Measurements from ENCODE around the gene IDH3B. TPM values are rescaled to one million over a fixed set of nuclear protein-coding genes. Genes with fewer than 3 reads are reported as not detected.
"Not testable (repeated sequence)": the region's sequence is repeated elsewhere in the genome, so short reads cannot be mapped to it uniquely, and the experiment has no call there.

Gene IDH3B
- 72.9 and 104 TPM in 2 replicates for total RNA-seq

DNA sequence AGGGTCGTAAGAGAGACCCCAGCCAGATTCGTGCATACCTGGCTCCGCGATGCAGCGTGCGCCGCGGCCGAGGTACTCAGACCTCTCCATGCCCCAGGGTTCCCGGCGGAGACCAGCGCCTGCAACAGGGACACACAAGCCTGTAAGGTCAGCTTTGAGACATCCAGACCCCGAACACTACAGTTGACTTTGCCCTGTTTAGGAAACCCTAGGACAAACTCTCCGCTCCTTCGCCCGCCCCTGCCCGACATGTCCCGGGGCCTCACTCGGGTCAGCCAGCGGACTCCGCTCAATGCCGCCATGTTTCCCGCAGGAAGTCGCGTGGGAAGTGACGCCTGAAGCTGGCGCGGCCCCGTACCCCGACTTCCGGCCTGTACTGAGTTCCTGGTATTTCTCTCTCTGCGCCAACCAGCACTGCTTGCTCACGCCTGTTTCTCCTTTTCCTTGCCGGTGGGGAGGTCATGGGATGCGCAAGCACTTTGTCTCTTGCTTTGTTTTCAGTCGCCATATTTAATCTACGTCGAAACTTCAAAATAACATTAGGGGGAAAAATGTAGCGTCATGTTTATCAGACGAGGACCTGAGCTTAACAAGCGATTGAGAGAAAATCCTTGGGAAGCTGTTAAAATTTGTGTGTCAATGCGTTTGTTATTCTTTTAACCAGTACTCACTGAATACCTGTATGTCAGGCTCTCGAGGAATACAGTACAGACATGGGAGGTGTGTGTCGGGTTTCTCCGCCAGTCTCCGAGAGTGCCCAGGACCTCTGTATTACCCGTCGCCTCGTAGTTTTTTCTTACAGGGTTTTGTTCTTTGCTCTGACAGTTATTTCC, at the start of gene IDH3B:
Gene IDH3B (minus strand): TSS at position 330 of the 833 bp plus-strand sequence. CDS start 28 bp downstream, at position 302.
- peak; percentile 86 for DNase-seq (ENCODE audit: low read depth)

DNA sequence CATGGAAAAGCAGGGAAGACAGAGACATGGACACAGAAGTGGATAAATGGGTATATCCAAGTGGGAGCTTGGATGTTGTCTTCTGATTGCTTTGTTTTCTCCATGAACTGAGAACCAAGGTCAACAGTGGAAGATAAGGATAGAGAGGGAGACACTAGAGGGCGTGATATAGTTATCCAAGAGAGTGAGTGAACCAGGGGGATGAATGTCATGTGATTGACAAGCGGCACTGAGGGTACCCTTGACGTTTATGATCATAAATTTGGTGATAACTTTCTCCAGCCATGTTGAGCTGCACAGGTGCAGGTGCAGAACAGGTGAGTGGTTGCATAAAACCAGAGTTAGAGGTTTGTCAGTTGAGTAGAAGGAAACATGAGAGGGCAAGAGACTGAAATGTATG, 49.3 kb upstream of the IDH3B start:
- DNase-seq (ENCODE audit: low read depth) = peak; percentile 5

DNA sequence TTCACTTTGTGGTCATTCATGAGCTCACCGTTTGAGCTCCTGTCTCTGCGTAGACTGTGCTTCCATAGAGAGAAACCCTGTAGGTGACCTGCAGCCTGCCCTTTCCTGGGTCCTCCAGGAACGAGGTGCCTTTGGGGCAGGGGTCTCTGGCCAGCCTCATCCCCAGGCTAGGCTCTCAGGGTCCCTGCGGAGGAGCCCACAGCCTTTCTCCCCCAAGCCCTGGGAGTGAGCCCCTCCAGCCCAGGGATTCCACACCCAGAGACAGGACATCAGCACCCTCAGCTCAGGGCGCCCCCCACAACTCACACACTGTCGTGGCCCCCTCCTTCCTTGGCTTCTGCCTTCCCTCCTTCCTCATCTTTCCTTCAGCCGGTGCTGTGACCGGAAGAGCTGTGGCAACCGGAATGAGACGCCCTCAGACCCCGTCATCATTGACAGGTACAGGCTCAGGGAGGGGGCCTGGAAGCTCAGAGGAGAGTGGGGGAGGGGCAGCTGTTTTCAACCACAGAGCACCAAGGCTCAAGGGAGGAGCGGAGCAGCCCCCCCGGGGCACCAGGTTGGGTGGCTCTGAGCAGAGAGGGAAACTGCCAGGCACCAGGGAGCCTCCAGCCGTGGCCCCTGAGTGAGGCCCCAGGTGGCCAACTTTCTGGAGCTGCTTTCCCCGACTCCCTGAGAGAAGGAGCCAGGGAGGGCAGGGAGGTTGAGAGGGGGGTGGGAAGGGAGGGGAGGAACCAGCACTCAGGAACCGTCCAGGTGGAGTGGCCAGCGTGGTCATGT, 45.4 kb upstream of the IDH3B start:
- DNase-seq (ENCODE audit: low read depth) = no peak

- DNase-seq (ENCODE audit: low read depth) = no peak
These were observed 44.6 kb upstream of the IDH3B start for GRCh38 chr20:2708665-2709064.

- DNase-seq (ENCODE audit: low read depth) = no peak
These were observed 44.0 kb upstream of the IDH3B start for GRCh38 chr20:2708073-2708415.

DNA sequence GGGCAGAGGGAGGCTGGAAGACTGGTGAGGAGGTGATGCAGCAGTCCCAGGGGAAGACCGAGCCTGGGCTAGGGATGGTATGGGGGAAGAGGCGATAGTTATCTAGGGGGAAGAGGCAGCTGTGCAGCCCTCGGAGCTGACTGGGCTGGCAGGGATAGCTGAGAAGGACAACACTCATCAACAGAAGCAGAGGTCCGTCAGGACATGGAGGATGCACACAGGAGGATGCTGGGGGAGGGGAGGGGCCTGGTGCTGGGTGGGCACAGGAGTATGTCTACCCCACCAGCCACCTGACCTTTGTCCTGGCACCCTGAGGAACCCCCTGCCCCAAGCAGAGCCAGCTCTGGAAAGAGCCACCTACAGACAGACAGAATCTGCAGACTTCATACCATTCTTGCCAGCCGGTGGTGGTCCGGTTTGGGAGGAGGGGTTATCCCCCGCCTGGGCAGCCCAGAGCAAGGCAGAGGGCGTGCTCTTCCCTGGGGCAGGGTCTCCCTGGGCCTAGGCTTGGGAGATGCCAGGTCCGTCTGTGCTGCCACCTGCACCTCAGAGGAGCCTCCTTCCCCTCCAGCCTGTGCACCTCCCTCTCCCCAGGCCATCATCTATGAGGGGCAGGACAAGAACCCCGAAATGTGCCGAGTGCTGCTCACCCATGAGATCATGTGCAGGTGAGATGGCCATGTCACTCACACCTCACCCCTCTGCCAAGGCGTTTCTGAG, 43.5 kb upstream of the IDH3B start:
- no peak for DNase-seq (ENCODE audit: low read depth)

GRCh38 chr20:2706688-2707352, 42.8 kb upstream of the IDH3B start:
- DNase-seq (ENCODE audit: low read depth) = no peak

- DNase-seq (ENCODE audit: low read depth) = no peak
These were observed 42.1 kb upstream of the IDH3B start for GRCh38 chr20:2705931-2706645.

- no peak for DNase-seq (ENCODE audit: low read depth)
These were observed 39.9 kb upstream of the IDH3B start for GRCh38 chr20:2703716-2704475.

GRCh38 chr20:2701671-2702081, 37.7 kb upstream of the IDH3B start:
- no peak for DNase-seq (ENCODE audit: low read depth)

- DNase-seq (ENCODE audit: low read depth) = no peak
These were observed 37.1 kb upstream of the IDH3B start for GRCh38 chr20:2700913-2701620.

GRCh38 chr20:2699775-2700413, 35.9 kb upstream of the IDH3B start:
- DNase-seq (ENCODE audit: low read depth) = no peak

DNA sequence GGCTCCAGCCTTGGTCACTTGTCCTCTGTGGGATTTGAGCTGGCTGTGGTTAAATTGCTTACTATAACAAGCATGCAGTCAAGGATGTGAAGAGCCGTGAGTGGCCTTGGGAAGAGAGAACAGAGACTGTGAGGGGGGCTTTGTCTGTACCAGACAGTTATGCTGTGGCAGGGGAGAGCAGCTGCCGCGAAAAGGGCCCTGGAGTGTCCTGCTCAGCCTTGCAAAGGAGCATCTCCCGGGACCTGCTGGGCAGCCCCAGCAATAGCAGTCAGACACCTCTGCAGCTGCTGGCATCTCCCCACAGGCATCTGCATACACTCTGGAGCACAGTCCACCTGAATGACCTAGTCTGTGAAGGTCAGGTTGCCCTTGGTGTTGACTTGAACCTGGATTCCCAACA, 34.9 kb upstream of the IDH3B start:
- DNase-seq (ENCODE audit: low read depth) = no peak

DNA sequence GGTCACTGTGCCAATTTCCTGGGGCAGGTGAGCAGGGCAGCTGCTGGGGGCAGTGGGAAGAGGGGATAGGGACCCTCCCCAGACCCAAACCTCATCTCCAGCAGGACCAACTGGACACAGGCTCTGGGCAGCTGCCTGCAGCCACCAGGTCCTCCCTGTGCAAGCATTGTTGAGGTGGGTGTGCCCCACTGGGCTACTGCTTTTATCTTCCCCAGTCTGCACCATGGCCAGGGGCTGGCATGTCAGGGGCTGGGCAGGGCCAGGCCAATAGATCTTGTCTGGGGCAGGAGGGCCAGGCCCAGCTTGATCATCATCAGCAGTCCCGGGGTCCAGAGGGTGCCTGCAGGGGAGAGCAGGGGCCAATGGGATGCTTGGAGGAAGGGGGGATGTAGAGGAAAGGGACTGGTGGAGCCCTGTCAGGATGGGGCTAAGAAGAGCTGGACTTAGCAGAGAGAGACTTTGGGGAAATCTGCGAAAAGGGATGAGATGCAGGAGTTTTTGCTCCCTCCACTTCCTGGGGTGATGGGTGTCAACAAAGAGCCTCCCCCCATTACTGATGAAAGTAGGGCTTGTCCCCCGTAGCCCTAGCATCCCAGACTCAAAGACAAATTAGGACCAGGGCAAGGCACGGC, 34.3 kb upstream of the IDH3B start:
- no peak for DNase-seq (ENCODE audit: low read depth)

DNA sequence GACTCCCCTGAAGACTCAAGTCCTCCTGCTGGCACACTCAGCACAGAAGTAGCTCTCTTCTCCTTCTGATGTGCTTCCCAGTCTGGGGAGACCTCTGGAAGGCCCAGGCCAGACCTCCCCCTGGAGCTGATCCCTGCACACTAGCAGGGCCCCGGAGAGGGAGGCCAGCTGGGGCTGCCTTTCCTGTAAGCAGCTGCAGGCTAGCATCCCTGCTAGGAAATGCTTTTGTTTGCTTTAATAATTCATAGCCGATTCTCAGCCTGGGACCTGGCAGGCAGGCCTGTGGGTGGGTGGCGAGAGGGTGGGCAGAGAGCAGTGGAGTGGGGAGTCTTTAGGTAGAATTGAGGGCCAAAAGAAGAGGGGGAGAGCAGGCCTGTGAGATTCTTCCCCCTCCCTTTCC, 33.8 kb upstream of the IDH3B start:
- DNase-seq (ENCODE audit: low read depth) = no peak

DNA sequence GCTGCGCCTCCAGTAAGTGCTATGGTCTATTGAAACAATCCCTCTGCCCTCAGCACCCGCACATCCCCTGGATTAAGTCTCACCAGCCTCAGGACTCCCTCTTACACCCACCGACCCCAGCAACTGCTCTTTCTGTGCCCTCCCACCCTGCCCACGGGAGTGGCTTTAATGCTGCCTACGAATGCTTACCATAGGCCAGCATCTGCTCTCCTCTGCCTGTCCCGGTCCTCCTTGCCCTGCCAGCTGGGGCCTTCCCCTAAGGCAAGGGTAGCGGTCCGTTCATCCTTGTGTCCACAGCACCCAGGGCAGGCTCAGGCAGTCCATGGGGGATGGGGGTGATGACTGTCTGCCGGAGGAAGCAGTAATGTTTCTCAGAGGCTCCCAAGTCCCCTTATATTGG, 32.6 kb upstream of the IDH3B start:
- no peak for DNase-seq (ENCODE audit: low read depth)

DNA sequence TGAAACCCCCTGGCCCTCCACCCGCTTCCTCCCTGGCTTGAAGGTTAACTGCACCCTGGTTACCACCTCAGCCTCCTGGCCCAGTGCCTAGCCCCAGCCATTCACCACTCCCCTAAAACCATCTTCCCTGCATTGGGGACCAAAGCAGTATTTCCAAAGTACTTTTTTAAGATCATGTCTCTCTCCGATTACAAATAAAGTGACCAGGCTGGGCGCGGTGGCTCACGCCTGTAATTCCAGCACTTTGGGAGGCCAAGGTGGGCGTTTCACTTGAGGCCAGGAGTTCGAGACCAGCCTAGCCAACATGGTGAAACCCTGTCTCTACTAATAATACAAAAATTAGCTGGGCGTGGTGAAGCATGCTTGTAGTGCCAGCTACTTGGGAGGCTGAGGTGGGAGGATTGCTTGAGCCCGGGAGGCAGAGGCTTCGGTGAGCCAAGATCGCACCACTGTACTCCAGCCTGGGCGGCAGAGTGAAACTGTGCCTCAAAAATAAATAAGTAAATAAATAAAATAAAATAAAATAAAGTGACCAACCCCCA, 32.0 kb upstream of the IDH3B start:
- DNase-seq (ENCODE audit: low read depth) = not testable (repeated sequence)

GRCh38 chr20:2695206-2695983, 31.4 kb upstream of the IDH3B start:
- DNase-seq (ENCODE audit: low read depth) = no peak
